Measurements from ENCODE around the gene PLEKHA5.

PLEKHA5 gene

DNA sequence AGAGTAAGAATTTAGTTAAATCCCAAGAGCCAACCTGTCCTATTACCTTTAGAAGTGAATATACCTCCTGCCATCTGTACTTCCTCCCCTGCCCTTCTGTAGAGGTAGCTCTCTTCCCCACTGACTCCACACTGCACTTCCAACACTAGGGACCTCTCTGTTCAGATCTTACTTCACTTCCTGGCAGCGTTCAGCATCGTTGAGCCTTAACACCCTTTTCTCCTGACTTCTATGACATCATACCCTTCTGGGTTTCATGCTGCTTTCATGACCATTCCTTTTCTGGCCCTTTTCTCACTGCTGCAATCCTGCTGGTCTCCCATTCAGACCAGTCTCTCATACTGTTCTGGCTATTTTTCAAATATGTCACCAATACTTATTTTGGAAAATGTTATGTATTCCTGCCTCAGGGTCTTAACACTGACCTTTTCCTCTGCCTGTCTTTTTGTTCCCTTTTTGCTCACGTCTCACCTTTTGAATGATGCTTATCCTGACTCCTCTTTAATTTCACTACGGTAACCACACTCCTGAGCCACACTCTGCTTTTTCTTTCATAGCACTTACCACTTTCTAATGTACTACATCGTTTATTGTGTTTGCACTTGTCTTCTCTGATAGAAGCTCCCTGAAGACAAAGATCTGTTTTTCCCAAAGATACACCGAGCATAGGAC lies 67.6 kb downstream of the PLEKHA5 start:
- peak; percentile 58 for DNase-seq (ENCODE audit: low read depth)
- H3K4me3 ChIP-seq (ENCODE audit: low read depth, low read length) = no peak overlapping the region
- TF ChIP-seq, protein P1, sequence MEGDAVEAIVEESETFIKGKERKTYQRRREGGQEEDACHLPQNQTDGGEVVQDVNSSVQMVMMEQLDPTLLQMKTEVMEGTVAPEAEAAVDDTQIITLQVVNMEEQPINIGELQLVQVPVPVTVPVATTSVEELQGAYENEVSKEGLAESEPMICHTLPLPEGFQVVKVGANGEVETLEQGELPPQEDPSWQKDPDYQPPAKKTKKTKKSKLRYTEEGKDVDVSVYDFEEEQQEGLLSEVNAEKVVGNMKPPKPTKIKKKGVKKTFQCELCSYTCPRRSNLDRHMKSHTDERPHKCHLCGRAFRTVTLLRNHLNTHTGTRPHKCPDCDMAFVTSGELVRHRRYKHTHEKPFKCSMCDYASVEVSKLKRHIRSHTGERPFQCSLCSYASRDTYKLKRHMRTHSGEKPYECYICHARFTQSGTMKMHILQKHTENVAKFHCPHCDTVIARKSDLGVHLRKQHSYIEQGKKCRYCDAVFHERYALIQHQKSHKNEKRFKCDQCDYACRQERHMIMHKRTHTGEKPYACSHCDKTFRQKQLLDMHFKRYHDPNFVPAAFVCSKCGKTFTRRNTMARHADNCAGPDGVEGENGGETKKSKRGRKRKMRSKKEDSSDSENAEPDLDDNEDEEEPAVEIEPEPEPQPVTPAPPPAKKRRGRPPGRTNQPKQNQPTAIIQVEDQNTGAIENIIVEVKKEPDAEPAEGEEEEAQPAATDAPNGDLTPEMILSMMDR (conservative IDR thresholded peaks at IDR 0.05; ENCODE audit: low read depth, low read length) = no peak

GRCh38 chr12:19198272-19198671 lies 68.7 kb downstream of the PLEKHA5 start:
- H3K4me3 ChIP-seq (ENCODE audit: low read depth, low read length) = no peak overlapping the region
- peak; percentile 76 for DNase-seq (ENCODE audit: low read depth)
- TF ChIP-seq, protein P1 (conservative IDR thresholded peaks at IDR 0.05; ENCODE audit: low read depth, low read length) = no peak

DNA sequence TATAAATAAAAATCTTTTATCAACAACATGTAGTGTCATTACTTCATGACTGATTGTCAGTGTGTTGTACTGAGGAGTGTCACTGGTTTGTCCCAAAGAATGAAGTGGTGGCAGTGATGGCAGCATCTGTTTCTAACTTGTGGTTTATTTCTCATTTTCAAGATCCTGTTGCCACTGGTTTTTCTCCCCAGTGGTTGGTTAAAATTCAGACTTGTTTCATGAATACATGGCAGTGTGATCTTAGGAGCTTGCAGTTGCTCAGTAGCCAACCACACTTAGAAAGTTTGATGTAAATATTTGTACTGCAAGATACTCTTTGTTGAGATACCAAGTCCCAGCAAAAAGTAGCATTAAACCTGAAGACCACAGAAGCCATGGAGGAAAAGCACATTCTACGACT lies 69.8 kb downstream of the PLEKHA5 start:
- no peak overlapping the region for H3K4me3 ChIP-seq (ENCODE audit: low read depth, low read length)
- DNase-seq (ENCODE audit: low read depth) = no peak
- TF ChIP-seq, protein P1 (conservative IDR thresholded peaks at IDR 0.05; ENCODE audit: low read depth, low read length) = no peak

- no peak for DNase-seq (ENCODE audit: low read depth)
- TF ChIP-seq, protein P1 (conservative IDR thresholded peaks at IDR 0.05; ENCODE audit: low read depth, low read length) = no peak
- no peak overlapping the region for H3K4me3 ChIP-seq (ENCODE audit: low read depth, low read length)
These were observed 70.7 kb downstream of the PLEKHA5 start for GRCh38 chr12:19200261-19200660.

- H3K4me3 ChIP-seq (ENCODE audit: low read depth, low read length) = no peak overlapping the region
- DNase-seq (ENCODE audit: low read depth) = peak; percentile 52
- TF ChIP-seq, protein P1 (conservative IDR thresholded peaks at IDR 0.05; ENCODE audit: low read depth, low read length) = no peak
These were observed 72.1 kb downstream of the PLEKHA5 start for GRCh38 chr12:19201661-19202060.

DNA sequence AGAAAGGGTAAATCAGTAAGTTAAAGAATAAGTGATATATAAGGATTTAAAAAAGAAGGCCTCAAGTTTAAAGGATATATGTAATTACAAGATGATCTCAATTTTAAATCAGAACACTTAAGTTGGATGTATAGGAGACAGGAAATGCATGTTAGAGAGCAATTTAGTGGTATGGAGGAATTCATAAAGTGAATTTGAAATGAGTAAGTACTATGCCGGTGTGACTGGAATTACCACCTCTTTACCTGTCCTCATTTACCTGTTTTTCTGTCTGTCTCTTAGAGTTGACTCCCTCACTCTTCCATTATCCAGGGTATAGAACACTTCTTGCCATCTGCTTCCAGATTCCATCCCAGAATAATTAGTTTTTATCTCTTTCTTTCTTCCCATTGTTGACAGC lies 73.5 kb downstream of the PLEKHA5 start:
- no peak for DNase-seq (ENCODE audit: low read depth)
- TF ChIP-seq, protein P1 (conservative IDR thresholded peaks at IDR 0.05; ENCODE audit: low read depth, low read length) = no peak

More for the DNA sequence above, 73.5 kb downstream of the PLEKHA5 start:
- H3K4me3 ChIP-seq (ENCODE audit: low read depth, low read length) = no peak overlapping the region
